ENCODE results near the gene FAM124A.

Gene FAM124A

GRCh38 chr13:51333826-51334225 lies 111.6 kb downstream of the FAM124A start:
- DNase-seq (ENCODE audit: low read depth), result no peak
- no peak overlapping the region for H3K4me3 ChIP-seq (ENCODE audit: low read length)
- TF ChIP-seq, protein P1, sequence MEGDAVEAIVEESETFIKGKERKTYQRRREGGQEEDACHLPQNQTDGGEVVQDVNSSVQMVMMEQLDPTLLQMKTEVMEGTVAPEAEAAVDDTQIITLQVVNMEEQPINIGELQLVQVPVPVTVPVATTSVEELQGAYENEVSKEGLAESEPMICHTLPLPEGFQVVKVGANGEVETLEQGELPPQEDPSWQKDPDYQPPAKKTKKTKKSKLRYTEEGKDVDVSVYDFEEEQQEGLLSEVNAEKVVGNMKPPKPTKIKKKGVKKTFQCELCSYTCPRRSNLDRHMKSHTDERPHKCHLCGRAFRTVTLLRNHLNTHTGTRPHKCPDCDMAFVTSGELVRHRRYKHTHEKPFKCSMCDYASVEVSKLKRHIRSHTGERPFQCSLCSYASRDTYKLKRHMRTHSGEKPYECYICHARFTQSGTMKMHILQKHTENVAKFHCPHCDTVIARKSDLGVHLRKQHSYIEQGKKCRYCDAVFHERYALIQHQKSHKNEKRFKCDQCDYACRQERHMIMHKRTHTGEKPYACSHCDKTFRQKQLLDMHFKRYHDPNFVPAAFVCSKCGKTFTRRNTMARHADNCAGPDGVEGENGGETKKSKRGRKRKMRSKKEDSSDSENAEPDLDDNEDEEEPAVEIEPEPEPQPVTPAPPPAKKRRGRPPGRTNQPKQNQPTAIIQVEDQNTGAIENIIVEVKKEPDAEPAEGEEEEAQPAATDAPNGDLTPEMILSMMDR (conservative IDR thresholded peaks at IDR 0.05; ENCODE audit: low read length), result no peak

Measured in AG10803 (cell line).